Ishikawa (cell line): ENCODE results near the gene PF4V1.

Experiments
- CEBPB ChIP-seq: IDR thresholded peaks from 2 replicates; pipeline ENCODE4 v1.6.1; 2012
- CREB1 ChIP-seq: IDR thresholded peaks from 2 replicates; pipeline ENCODE4 v1.6.1; 2012; ENCODE audit warnings: low read depth
- EGR1 ChIP-seq: IDR thresholded peaks from 2 replicates; pipeline ENCODE4 v1.6.1; 2012
- EP300 ChIP-seq: IDR thresholded peaks from 2 replicates; pipeline ENCODE4 v1.6.1; 2012; ENCODE audit warnings: borderline replicate concordance
- MAX ChIP-seq: IDR thresholded peaks from 2 replicates; pipeline ENCODE4 v1.6.1; 2012
- NFIC ChIP-seq: IDR thresholded peaks from 2 replicates; pipeline ENCODE4 v1.6.1; 2012
- RAD21 ChIP-seq: IDR thresholded peaks from 2 replicates; pipeline ENCODE4 v1.6.1; 2012; ENCODE audit warnings: low read depth
- REST ChIP-seq: IDR thresholded peaks from 2 replicates; pipeline ENCODE4 v1.6.1; 2012; ENCODE audit warnings: low read depth, mild to moderate bottlenecking
- TAF1 ChIP-seq: IDR thresholded peaks from 2 replicates; pipeline ENCODE4 v1.6.1; 2012; ENCODE audit warnings: low read depth, mild to moderate bottlenecking
- TCF12 ChIP-seq: IDR thresholded peaks from 2 replicates; pipeline ENCODE4 v1.6.1; 2012; ENCODE audit warnings: low read depth
- TEAD4 ChIP-seq: IDR thresholded peaks from 2 replicates; pipeline ENCODE4 v1.6.1; 2012
- YY1 ChIP-seq: IDR thresholded peaks from 2 replicates; pipeline ENCODE4 v1.6.1; 2012; ENCODE audit warnings: low read depth

GRCh38 chr4:73822812-73823504, 30.1 kb upstream of the PF4V1 start:
- no peak for TF ChIP-seq EP300
- no peak for TF ChIP-seq YY1
- TF ChIP-seq MAX: no peak
- no peak for TF ChIP-seq TCF12
- no peak for TF ChIP-seq CREB1
- TF ChIP-seq CEBPB: no peak
- TF ChIP-seq RAD21: no peak
- no peak for TF ChIP-seq TEAD4
- TF ChIP-seq REST: no peak
- no peak for TF ChIP-seq EGR1
- TF ChIP-seq TAF1: no peak
- TF ChIP-seq NFIC: no peak
